GM12878 (cell line): ENCODE results near the gene SLC22A6. TPM values are rescaled to one million over a fixed set of nuclear protein-coding genes. Genes with fewer than 3 reads are reported as not detected.

ENCODE experiments used
- ATAC-seq: fragments of 200-7000 bp; cut with Tn5 transposase; 3 replicates; pipeline ENCODE4 v1.9.1; 2020; ENCODE audit warnings: mild to moderate bottlenecking, moderate library complexity
- BruUV-seq: library from RNA; stranded (reverse); fragments of 400-500 nt; replicated peaks from 2 replicates; lab custom pipeline; 2021; lab: Mats Ljungman, UMichigan
- CTCF ChIA-PET: fragments of 300-600 bp; sonication (Branson Sonifier 250); formaldehyde crosslinking; extraction: SDS; loops from one replicate; lab custom pipeline; 2021; ENCODE audit warnings: inconsistent platforms; lab: Yijun Ruan, JAX
- POLR2A ChIA-PET: fragments of 350-600 bp; formaldehyde crosslinking; extraction: SDS; loops from one replicate; lab custom pipeline; 2021; ENCODE audit warnings: inconsistent platforms; lab: Charles Lee
- RAD21 ChIA-PET: fragments of 300-600 bp; sonication (Branson Sonifier 250); formaldehyde crosslinking; loops from one replicate; lab custom pipeline; 2023; ENCODE audit warnings: antibody characterized with exemption; ENCODE audit not compliant: unreplicated experiment; lab: Charles Lee
- SMC1A ChIA-PET: fragments of 300-600 bp; sonication (Branson Sonifier 250); formaldehyde crosslinking; loops from one replicate; lab custom pipeline; 2023; ENCODE audit not compliant: unreplicated experiment, uncharacterized antibody; lab: Charles Lee
- DNase-seq: peaks from one replicate; pipeline ENCODE4 v3.0.0-alpha.2; 2011; ENCODE audit warnings: low read depth, low spot score
- FAIRE-seq: peaks from 3 replicates; lab custom pipeline; 2011; peaks lifted over from hg19 to GRCh38; lab: Jason Lieb, UNC
- H2AFZ ChIP-seq: 2 replicates; pipeline ENCODE4 v1.6.0; 2011; ENCODE audit warnings: low read depth, low read length, control low read depth; ENCODE audit not compliant: control insufficient read depth
- H3K27ac ChIP-seq: 2 replicates; pipeline ENCODE4 v1.5.1; 2011; ENCODE audit warnings: control low read depth; ENCODE audit not compliant: control insufficient read depth, insufficient read depth
- H3K27me3 ChIP-seq, 2 experiments: replicated peaks in 1 of 2; 2 replicates each; pipeline versions ENCODE4 v1.6.0 to v1.6.1; 2011; ENCODE audit warnings: low read length in 1 of 2; ENCODE audit not compliant: control insufficient read depth in 2 of 2, insufficient read depth in 2 of 2
- H3K36me3 ChIP-seq, 2 experiments: 2 replicates each; pipeline ENCODE4 v1.5.1; 2011; ENCODE audit warnings: low read length in 1 of 2; ENCODE audit not compliant: control insufficient read depth in 2 of 2, insufficient read depth in 2 of 2
- H3K4me1 ChIP-seq: 2 replicates; pipeline ENCODE4 v1.6.1; 2011; ENCODE audit warnings: mild to moderate bottlenecking, low read length, moderate library complexity, mixed read lengths; ENCODE audit not compliant: control insufficient read depth, insufficient read depth
- H3K4me2 ChIP-seq: 2 replicates; pipeline ENCODE4 v1.6.0; 2011; ENCODE audit warnings: control low read depth; ENCODE audit not compliant: control insufficient read depth, insufficient read depth
- H3K4me3 ChIP-seq: fragments of 200-600 bp; sonication (generic); 2 replicates; pipeline ENCODE4 v1.5.1; 2016
- H3K79me2 ChIP-seq: 2 replicates; pipeline ENCODE4 v1.6.0; 2011; ENCODE audit warnings: low read length; ENCODE audit not compliant: control insufficient read depth, insufficient read depth
- H3K9ac ChIP-seq: 2 replicates; pipeline ENCODE4 v1.8.0; 2011; ENCODE audit warnings: low read length, control low read depth, mixed read lengths; ENCODE audit not compliant: control insufficient read depth, insufficient read depth
- H3K9me3 ChIP-seq: replicated peaks from 3 replicates; pipeline ENCODE4 v1.5.1; 2011; ENCODE audit warnings: mild to moderate bottlenecking, low read length; ENCODE audit not compliant: control insufficient read depth, insufficient read depth
- H4K20me1 ChIP-seq: 2 replicates; pipeline ENCODE4 v1.6.0; 2011; ENCODE audit not compliant: control insufficient read depth, insufficient read depth
- CTCF ChIP-seq, 3 experiments: IDR thresholded peaks in 2 of 3; conservative IDR thresholded peaks in 1 of 3; 2 replicates each; pipeline ENCODE4 v1.5.1; 2011; ENCODE audit warnings: low read depth in 3 of 3, low read length in 3 of 3, mild to moderate bottlenecking in 3 of 3, control low read depth in 2 of 3, moderate library complexity in 2 of 3, inconsistent platforms in 1 of 3, mixed read lengths in 1 of 3; ENCODE audit not compliant: control insufficient read depth in 2 of 3, insufficient read depth in 1 of 3; ENCODE audit errors: extremely low read depth in 1 of 3
- FOS ChIP-seq: IDR thresholded peaks from 3 replicates; pipeline ENCODE4 v1.6.1; 2011; ENCODE audit warnings: borderline replicate concordance; ENCODE audit not compliant: insufficient read length; ENCODE audit errors: extremely low read depth
- FOXK2 ChIP-seq: fragments of 450-650 bp; IDR thresholded peaks from 2 replicates; pipeline ENCODE4 v1.6.1; 2017; ENCODE audit warnings: mild to moderate bottlenecking, moderate library complexity
- GATAD2B ChIP-seq: fragments of 450-650 bp; conservative IDR thresholded peaks from 2 replicates; pipeline ENCODE4 v1.6.1; 2017; ENCODE audit warnings: low read depth, mild to moderate bottlenecking, moderate library complexity
- IKZF1 ChIP-seq: fragments of 450-650 bp; conservative IDR thresholded peaks from 2 replicates; pipeline ENCODE4 v1.6.1; 2017; ENCODE audit warnings: antibody characterized with exemption, mild to moderate bottlenecking
- KDM1A ChIP-seq: fragments of 200-600 bp; sonication (generic); IDR thresholded peaks from 2 replicates; pipeline ENCODE4 v1.6.1; 2016; ENCODE audit warnings: borderline replicate concordance
- NKRF ChIP-seq: fragments of 450-650 bp; conservative IDR thresholded peaks from 2 replicates; pipeline ENCODE4 v1.6.1; 2017; ENCODE audit warnings: mild to moderate bottlenecking, moderate library complexity
- PAX5 ChIP-seq: IDR thresholded peaks from 2 replicates; pipeline ENCODE4 v1.6.1; 2011; ENCODE audit warnings: low read depth, low read length, borderline replicate concordance
- SMARCA5 ChIP-seq: fragments of 450-650 bp; IDR thresholded peaks from 2 replicates; pipeline ENCODE4 v1.6.1; 2017; ENCODE audit warnings: mild to moderate bottlenecking
- SREBF1 ChIP-seq: IDR thresholded peaks from 2 replicates; pipeline ENCODE4 v1.6.1; 2012; ENCODE audit warnings: mild to moderate bottlenecking, low read length
- ZBTB33 ChIP-seq: fragments of 450-650 bp; IDR thresholded peaks from 2 replicates; pipeline ENCODE4 v1.6.1; 2017; ENCODE audit warnings: mild to moderate bottlenecking
- WGBS: methylation state at CpG from one replicate; pipeline ENCODE4 v1.1.6; 2016; ENCODE audit warnings: low lambda C conversion rate; ENCODE audit not compliant: insufficient replicate concordance, insufficient coverage; ENCODE audit errors: missing lambda C conversion rate; 5-methylcytosine and 5-hydroxymethylcytosine counted together
- in situ Hi-C: fragments of 300-500 bp; cut with MboI; formaldehyde crosslinking; loops from 9 replicates; pipeline ENCODE4 v1.14.3; 2018; ENCODE audit warnings: mixed read lengths
- intact Hi-C: fragments of 100-400 bp; cut with micrococcal nuclease; formaldehyde crosslinking; loops from one replicate; pipeline ENCODE4 v1.14.2; 2022; ENCODE audit not compliant: unreplicated experiment
- polyA plus RNA-seq, 11 experiments: library from polyadenylated mRNA; depleted of rRNA in 4 of 11; unstranded in 6 of 11; stranded (reverse) in 5 of 11; fragments of >200 nt; fragmentation: Nextera tagmentation in 4 of 11; fragmentation: Illumina TruSeq in 1 of 11; extraction: Ambion mirVana in 4 of 11; extraction: Trizol in 1 of 11; gene quantifications; 1 replicate in 1 of 11; 2 replicates in 10 of 11; pipeline versions ENCODE4 v1.2.1 to v1.2.3, GENCODE V29; 2011 to 2016; ENCODE audit warnings: inconsistent platforms in 2 of 11, missing spikeins in 2 of 11, low read depth in 1 of 11
- total RNA-seq, 4 experiments: library from RNA; depleted of rRNA in 3 of 4; stranded (reverse); fragments of >200 nt in 3 of 4; fragmentation: Illumina TruSeq in 1 of 4; extraction: Trizol in 1 of 4; gene quantifications; 2 replicates each; pipeline versions ENCODE4 v1.2.1 to v1.2.3, GENCODE V29; 2013 to 2021
- TF ChIP-seq, protein P1 (sequence below): fragments of 150-350 bp; IDR thresholded peaks from 2 replicates; pipeline ENCODE4 v1.6.1; 2016; ENCODE audit warnings: low read depth, low read length
- TF ChIP-seq, protein P2 (sequence below): fragments of 450-650 bp; IDR thresholded peaks from 2 replicates; pipeline ENCODE4 v1.6.1; 2017; ENCODE audit warnings: mild to moderate bottlenecking, low read depth, inconsistent platforms; ENCODE audit not compliant: poor library complexity, severe bottlenecking

The SLC22A6 gene
- total and polyA plus RNA-seq, 10 of the 15 experiments (the other 5 are each of a cell fraction or from before 2014, with no cell fraction given): not detected

- no peaks in the 10 kb centered on the region for H3K79me2 ChIP-seq
- no peak overlapping the region for H3K27ac ChIP-seq
- ChIA-PET RAD21 (interaction anchor here (1.4 kb wide), 1 partner anchor 16 kb away, joined by 7 read pairs; no protein-coding TSS in a partner anchor), CTCF (interaction anchor here (0.6 to 1.2 kb wide), 5 partner anchors 10 to 20 kb away, joined by 3 to 6 read pairs (median 4); no protein-coding TSS in a partner anchor), SMC1A (no interaction called here), POLR2A (no interaction called here)
- H3K27me3 ChIP-seq: peaks cover 0 to 3% of the 10 kb centered on the region in 2 experiments; a peak in 2 of 4 replicates
- H3K4me3 ChIP-seq: no peak overlapping the region
- FAIRE-seq (no peak), ATAC-seq (no peak), DNase-seq (no peak)
- no TSS peak for BruUV-seq
- H2AFZ ChIP-seq: no peak overlapping the region
- in situ Hi-C loops (no loop called here), intact Hi-C loops (no loop called here)
- no peaks in the 10 kb centered on the region for H4K20me1 ChIP-seq
- H3K9ac ChIP-seq: no peak overlapping the region
- H3K36me3 ChIP-seq: no peaks in the 10 kb centered on the region
- no peaks in the 10 kb centered on the region for H3K4me1 ChIP-seq
- H3K9me3 ChIP-seq: no peaks in the 10 kb centered on the region
- no peak overlapping the region for H3K4me2 ChIP-seq
- WGBS: 39% methylated on average over 5 of the region's 5 CpGs
- TF ChIP-seq SREBF1 (no peak), GATAD2B (no peak), FOS (no peak), CTCF (IDR thresholded peaks at IDR 0.05 in 2 of 3, conservative IDR thresholded peaks at IDR 0.05 in 1 of 3; ENCODE audit: control insufficient read depth in 2 of 3, extremely low read depth in 1 of 3, insufficient read depth in 1 of 3, low read depth in 3 of 3, low read length in 3 of 3) (no peak), FOXK2 (no peak), ZBTB33 (no peak), IKZF1 (no peak), PAX5 (no peak), NKRF (no peak), KDM1A (no peak), SMARCA5 (no peak)
- TF ChIP-seq, protein P1, sequence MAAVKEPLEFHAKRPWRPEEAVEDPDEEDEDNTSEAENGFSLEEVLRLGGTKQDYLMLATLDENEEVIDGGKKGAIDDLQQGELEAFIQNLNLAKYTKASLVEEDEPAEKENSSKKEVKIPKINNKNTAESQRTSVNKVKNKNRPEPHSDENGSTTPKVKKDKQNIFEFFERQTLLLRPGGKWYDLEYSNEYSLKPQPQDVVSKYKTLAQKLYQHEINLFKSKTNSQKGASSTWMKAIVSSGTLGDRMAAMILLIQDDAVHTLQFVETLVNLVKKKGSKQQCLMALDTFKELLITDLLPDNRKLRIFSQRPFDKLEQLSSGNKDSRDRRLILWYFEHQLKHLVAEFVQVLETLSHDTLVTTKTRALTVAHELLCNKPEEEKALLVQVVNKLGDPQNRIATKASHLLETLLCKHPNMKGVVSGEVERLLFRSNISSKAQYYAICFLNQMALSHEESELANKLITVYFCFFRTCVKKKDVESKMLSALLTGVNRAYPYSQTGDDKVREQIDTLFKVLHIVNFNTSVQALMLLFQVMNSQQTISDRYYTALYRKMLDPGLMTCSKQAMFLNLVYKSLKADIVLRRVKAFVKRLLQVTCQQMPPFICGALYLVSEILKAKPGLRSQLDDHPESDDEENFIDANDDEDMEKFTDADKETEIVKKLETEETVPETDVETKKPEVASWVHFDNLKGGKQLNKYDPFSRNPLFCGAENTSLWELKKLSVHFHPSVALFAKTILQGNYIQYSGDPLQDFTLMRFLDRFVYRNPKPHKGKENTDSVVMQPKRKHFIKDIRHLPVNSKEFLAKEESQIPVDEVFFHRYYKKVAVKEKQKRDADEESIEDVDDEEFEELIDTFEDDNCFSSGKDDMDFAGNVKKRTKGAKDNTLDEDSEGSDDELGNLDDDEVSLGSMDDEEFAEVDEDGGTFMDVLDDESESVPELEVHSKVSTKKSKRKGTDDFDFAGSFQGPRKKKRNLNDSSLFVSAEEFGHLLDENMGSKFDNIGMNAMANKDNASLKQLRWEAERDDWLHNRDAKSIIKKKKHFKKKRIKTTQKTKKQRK: no peak
- TF ChIP-seq, protein P2, sequence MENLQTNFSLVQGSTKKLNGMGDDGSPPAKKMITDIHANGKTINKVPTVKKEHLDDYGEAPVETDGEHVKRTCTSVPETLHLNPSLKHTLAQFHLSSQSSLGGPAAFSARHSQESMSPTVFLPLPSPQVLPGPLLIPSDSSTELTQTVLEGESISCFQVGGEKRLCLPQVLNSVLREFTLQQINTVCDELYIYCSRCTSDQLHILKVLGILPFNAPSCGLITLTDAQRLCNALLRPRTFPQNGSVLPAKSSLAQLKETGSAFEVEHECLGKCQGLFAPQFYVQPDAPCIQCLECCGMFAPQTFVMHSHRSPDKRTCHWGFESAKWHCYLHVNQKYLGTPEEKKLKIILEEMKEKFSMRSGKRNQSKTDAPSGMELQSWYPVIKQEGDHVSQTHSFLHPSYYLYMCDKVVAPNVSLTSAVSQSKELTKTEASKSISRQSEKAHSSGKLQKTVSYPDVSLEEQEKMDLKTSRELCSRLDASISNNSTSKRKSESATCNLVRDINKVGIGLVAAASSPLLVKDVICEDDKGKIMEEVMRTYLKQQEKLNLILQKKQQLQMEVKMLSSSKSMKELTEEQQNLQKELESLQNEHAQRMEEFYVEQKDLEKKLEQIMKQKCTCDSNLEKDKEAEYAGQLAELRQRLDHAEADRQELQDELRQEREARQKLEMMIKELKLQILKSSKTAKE: no peak
Measured at GRCh38 chr11:63007920-63008319, 23.2 kb upstream of the SLC22A6 start.
